ENCODE results near the gene C16orf78. TPM values are rescaled to one million over a fixed set of nuclear protein-coding genes. Genes with fewer than 3 reads are reported as not detected.

C16orf78 gene
- total RNA-seq, 1 donor, result not detected

DNA sequence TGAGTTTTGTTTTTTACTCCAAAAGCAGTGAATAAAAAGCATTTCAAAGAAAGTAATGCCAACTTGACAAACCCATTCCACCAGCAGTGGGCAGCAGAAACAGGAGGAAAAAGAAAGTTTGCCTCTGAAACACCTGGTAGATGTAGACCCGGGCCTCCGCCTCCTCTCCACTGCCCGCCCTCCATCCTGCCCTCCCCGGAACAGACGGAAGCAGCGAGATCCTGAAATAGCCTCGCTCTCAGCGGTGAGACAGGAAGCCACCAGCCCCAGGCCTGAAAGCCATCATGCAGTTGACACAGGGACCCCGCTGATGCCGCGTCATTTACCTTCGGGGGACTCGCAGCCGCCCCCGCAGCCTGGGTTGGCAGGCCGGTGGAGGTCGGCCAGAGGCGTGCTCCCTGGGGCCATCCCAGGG lies 67.8 kb downstream of the C16orf78 start:
- no peak overlapping the region for H3K4me3 ChIP-seq (ENCODE audit: low read depth, low read length)
- no peak for DNase-seq (ENCODE audit: low read depth)
- TF ChIP-seq, protein P1, sequence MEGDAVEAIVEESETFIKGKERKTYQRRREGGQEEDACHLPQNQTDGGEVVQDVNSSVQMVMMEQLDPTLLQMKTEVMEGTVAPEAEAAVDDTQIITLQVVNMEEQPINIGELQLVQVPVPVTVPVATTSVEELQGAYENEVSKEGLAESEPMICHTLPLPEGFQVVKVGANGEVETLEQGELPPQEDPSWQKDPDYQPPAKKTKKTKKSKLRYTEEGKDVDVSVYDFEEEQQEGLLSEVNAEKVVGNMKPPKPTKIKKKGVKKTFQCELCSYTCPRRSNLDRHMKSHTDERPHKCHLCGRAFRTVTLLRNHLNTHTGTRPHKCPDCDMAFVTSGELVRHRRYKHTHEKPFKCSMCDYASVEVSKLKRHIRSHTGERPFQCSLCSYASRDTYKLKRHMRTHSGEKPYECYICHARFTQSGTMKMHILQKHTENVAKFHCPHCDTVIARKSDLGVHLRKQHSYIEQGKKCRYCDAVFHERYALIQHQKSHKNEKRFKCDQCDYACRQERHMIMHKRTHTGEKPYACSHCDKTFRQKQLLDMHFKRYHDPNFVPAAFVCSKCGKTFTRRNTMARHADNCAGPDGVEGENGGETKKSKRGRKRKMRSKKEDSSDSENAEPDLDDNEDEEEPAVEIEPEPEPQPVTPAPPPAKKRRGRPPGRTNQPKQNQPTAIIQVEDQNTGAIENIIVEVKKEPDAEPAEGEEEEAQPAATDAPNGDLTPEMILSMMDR (IDR thresholded peaks at IDR 0.05; ENCODE audit: insufficient read depth, low read length), result no peak

DNA sequence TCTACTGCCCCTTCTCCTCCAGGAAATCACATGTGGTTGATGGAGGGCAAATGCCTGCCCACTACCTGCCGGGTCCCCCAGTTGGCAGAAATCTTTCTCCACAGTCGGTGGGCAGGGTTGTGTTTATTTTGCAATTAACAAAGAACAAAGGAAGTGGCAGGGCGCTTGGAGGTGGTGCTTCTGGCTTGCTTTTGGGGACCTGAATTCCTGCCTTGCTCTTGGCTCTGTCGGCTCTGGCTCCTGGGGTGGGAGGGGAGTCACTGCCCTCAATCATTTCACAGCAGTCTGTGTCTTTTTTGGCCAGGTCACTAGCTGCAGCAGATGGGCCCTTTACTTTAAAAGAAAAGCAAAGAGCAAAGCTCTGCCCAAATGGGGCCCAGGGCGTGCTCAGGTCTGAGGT lies 69.2 kb downstream of the C16orf78 start:
- TF ChIP-seq, protein P1 (IDR thresholded peaks at IDR 0.05; ENCODE audit: insufficient read depth, low read length), result no peak
- DNase-seq (ENCODE audit: low read depth), result no peak
- H3K4me3 ChIP-seq (ENCODE audit: low read depth, low read length), result no peak overlapping the region

DNA sequence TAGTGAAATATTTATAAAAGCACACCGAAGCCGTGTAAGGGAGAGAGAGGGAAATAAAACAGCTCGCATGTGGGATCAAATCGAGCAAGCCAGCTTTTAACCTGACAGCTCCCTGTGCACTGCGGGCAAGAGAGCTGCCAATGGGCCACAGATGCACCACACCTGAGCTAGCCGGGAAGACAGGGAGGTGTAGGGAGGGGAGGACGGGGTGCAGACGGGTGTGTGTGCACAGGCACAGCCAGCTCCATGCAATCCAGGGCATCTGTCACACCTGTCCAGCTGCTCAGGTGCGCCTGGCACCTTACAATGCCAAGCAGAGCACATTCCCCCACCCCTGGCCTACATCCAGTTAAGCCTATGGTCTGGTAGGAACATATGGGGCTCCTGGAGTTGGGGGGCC lies 70.0 kb downstream of the C16orf78 start:
- no peak overlapping the region for H3K4me3 ChIP-seq (ENCODE audit: low read depth, low read length)
- no peak for DNase-seq (ENCODE audit: low read depth)
- TF ChIP-seq, protein P1 (IDR thresholded peaks at IDR 0.05; ENCODE audit: insufficient read depth, low read length), result no peak

DNA sequence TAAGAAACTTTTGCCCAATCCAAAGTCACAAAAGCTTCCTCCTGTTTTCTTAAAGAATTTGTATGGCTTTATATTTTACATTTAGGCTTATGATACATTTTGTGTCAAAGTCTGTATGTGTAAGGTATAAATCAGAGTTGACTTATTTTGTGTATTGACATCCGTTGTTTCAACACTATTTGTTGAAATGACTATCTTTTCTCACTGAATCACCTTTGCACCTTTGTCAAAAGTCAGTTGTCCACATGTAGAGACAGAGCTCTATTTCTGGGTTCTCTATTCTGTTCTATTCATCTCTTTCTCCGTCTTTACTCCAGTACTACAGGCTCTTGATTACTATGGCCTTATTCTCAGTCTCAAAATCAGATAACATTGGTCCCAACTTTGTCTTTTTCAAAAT lies 73.2 kb downstream of the C16orf78 start:
- no peak overlapping the region for H3K4me3 ChIP-seq (ENCODE audit: low read depth, low read length)
- DNase-seq (ENCODE audit: low read depth), result no peak
- TF ChIP-seq, protein P1 (IDR thresholded peaks at IDR 0.05; ENCODE audit: insufficient read depth, low read length), result no peak

Other genes with a start within 250 kb of the C16orf78 start
- not detected in 2 replicates for gene CBLN1, start 92.0 kb upstream of the C16orf78 start, total RNA-seq (ENCODE audit: low replicate concordance)